ENCODE results near the gene TP63.

- TF ChIP-seq CTCF (IDR thresholded peaks at IDR 0.05; ENCODE audit: insufficient read depth, low read length) (no peak), GABPA (IDR thresholded peaks at IDR 0.05; ENCODE audit: low read depth) (no peak), POLR2AphosphoS5 (IDR thresholded peaks at IDR 0.05; ENCODE audit: low read depth) (no peak), REST (IDR thresholded peaks at IDR 0.05; ENCODE audit: insufficient replicate concordance, low read depth) (no peak)
Observed at GRCh38 chr3:189714991-189715961, 84.1 kb downstream of the TP63 start.
